Right lobe of liver (tissue), 6 donors: Measurements from ENCODE around the gene ANKRD11. TPM values are rescaled to one million over a fixed set of nuclear protein-coding genes. Genes with fewer than 3 reads are reported as not detected.
"Not testable (repeated sequence)": the region's sequence is repeated elsewhere in the genome, so short reads cannot be mapped to it uniquely, and the experiment has no call there.

Experiments
- ATAC-seq, 4 donors: fragments of 200-7000 bp; cut with Tn5 transposase; one replicate each; pipeline ENCODE4 v1.9.1; 2020; ENCODE audit warnings: mild to moderate bottlenecking in 4 of 4, moderate library complexity in 4 of 4
- DNase-seq, 3 donors: peaks; one replicate each; pipeline ENCODE4 v3.0.0-alpha.2; 2020
- H3K27ac ChIP-seq, 3 donors: fragments of 200-600 bp; one replicate each; pipeline ENCODE4 v1.8.0; 2022
- H3K27me3 ChIP-seq, 2 donors: fragments of 200-600 bp; one replicate each; pipeline ENCODE4 v1.8.0; 2022
- H3K36me3 ChIP-seq, 4 donors: fragments of 200-600 bp; sonication (generic) in 1 of 4; one replicate each; pipeline versions ENCODE4 v1.5.1 to v1.8.0; 2017 to 2022; ENCODE audit warnings: control low read depth in 1 of 4
- H3K4me1 ChIP-seq, 4 donors: fragments of 200-600 bp; sonication (generic) in 1 of 4; one replicate each; pipeline versions ENCODE4 v1.5.1 to v1.8.0; 2017 to 2022; ENCODE audit warnings: control low read depth in 1 of 4
- H3K4me3 ChIP-seq, 3 donors: fragments of 200-600 bp; one replicate each; pipeline ENCODE4 v1.8.0; 2022
- H3K9me3 ChIP-seq, 4 donors: fragments of 200-600 bp; sonication (generic) in 1 of 4; one replicate each; pipeline versions ENCODE4 v1.5.1 to v1.8.0; 2017 to 2022; ENCODE audit warnings: control low read depth in 1 of 4
- POLR2A ChIP-seq: fragments of 450-650 bp; IDR thresholded peaks from one replicate; pipeline ENCODE4 v1.6.1; 2017; ENCODE audit warnings: antibody characterized with exemption, mild to moderate bottlenecking
- WGBS: methylation state at CpG from one replicate; pipeline ENCODE4 v1.1.6; 2018; ENCODE audit warnings: low coverage, low lambda C conversion rate; ENCODE audit not compliant: insufficient coverage; ENCODE audit errors: missing lambda C conversion rate; 5-methylcytosine and 5-hydroxymethylcytosine counted together
- intact Hi-C, 2 donors: fragments of 100-400 bp; cut with DNase I; formaldehyde crosslinking; loops; one replicate each; pipeline versions ENCODE4 v1.11.2 to v1.14.1; 2022
- total RNA-seq, 6 experiments: library from RNA; depleted of rRNA in 2 of 6; stranded (reverse); fragments of >200 nt in 2 of 6; fragmentation: NEBNext Ultra II Directional in 3 of 6; extraction: Animal tissue kit (Norgen Biotek cat#: 25700) in 3 of 6; gene quantifications; one replicate each; pipeline versions ENCODE4 v1.1.0 to v1.2.4, GENCODE V29; 2016 to 2023
- TF ChIP-seq, protein P1 (sequence below), 4 donors: fragments of 200-600 bp in 3 of 4; fragments of 450-650 bp in 1 of 4; IDR thresholded peaks; one replicate each; pipeline versions ENCODE4 v1.5.1 to v1.8.0; 2016 to 2022; ENCODE audit warnings: antibody characterized with exemption in 4 of 4, mild to moderate bottlenecking in 2 of 4
- donor health status: DM: no; HTN: yes; CAD: no.
- donor health status: DM: no; HTN: no; CAD: no.
- donor health status: DM: no; HTN: no; CAD: no.
- donor health status: DM: no; HTN: yes; CAD: no.
- donor health status: DM: no; HTN: yes; CAD: no.

The ANKRD11 gene
- total RNA-seq, 6 experiments from 2014 or later, result 26.2 to 65.8 (median 41.6) TPM

DNA sequence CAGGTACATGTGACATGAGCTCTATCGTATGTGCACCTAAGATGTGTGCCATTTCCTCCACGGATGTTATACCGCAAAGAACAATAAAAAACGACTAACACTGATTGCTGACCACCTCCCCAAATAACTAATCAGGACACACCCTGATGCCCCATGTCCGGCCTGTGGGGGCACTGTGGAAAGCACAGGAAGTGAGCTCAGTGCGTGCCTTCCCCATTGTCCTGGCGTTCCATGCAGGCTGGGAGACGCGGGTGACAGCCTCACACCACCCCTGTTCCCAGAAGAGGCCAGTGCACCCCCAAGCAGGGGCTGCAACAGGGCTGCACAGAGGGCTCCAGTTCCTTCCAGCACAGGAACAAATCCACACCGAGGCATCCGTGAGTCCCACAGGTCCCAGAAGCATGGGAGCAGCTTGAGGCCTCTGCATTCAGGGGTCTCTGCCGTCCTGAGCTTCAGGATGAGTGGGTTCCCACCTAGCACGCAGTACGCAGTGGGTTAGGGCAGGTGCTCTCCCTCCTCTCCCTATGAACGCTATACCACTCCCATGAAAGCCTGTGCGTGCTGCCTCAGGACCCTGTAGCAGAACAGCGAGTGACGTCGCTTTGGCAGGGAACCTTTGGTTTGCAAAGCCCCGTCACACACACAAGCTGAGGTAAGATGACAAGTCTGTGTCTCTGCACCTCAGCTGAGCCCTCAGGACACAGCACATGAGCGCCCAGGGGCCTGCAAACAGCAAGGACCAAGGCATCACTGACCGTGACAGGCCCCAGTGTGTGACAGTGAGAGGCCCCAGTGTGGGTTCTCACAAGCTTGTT lies 155.2 kb downstream of the ANKRD11 start:
- H3K4me1 ChIP-seq, result peaks cover 0 to 36% (median 13%) of the 10 kb centered on the region in 4 donors
- TF ChIP-seq, protein P1, sequence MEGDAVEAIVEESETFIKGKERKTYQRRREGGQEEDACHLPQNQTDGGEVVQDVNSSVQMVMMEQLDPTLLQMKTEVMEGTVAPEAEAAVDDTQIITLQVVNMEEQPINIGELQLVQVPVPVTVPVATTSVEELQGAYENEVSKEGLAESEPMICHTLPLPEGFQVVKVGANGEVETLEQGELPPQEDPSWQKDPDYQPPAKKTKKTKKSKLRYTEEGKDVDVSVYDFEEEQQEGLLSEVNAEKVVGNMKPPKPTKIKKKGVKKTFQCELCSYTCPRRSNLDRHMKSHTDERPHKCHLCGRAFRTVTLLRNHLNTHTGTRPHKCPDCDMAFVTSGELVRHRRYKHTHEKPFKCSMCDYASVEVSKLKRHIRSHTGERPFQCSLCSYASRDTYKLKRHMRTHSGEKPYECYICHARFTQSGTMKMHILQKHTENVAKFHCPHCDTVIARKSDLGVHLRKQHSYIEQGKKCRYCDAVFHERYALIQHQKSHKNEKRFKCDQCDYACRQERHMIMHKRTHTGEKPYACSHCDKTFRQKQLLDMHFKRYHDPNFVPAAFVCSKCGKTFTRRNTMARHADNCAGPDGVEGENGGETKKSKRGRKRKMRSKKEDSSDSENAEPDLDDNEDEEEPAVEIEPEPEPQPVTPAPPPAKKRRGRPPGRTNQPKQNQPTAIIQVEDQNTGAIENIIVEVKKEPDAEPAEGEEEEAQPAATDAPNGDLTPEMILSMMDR (IDR thresholded peaks at IDR 0.05), result no peak
- no peak for TF ChIP-seq POLR2A
- ATAC-seq (no peak), DNase-seq (peak in 1 of 3 donors; percentile 49)
- WGBS, result 84% methylated on average over 4 of the region's 22 CpGs
- no peak overlapping the region for H3K27ac ChIP-seq
- H3K27me3 ChIP-seq, result no peaks in the 10 kb centered on the region
- H3K9me3 ChIP-seq, result no peaks in the 10 kb centered on the region
- intact Hi-C loops, result loop anchor here (10.0 kb wide), 2 partner anchors 160 to 180 kb away; partner anchors contain the start of gene ANKRD11 (in 1 of the 2)
- H3K4me3 ChIP-seq, result no peak overlapping the region
- H3K36me3 ChIP-seq, result no peaks in the 10 kb centered on the region

DNA sequence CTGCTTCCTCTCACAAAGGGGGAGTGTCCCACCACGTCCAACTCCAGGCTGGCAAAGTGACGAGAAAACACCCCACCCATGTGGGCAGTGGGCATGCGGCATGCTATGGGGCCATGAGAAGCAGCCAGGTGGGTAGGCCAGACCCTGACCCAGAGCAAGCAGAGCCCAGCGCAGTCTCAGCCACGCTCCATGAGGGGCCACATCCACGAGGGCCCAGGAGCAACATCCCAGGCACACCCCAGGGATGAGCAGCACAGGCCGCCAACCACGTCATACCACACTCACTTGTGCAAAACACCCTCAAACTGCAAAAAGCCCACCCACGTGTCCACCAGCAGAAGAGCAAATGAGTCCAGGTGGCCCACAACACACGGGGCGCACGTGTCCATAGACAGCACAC lies 155.9 kb downstream of the ANKRD11 start:
- ATAC-seq, result no peak
- H3K4me1 ChIP-seq, result peaks cover 0 to 33% (median 13%) of the 10 kb centered on the region in 4 donors

DNA sequence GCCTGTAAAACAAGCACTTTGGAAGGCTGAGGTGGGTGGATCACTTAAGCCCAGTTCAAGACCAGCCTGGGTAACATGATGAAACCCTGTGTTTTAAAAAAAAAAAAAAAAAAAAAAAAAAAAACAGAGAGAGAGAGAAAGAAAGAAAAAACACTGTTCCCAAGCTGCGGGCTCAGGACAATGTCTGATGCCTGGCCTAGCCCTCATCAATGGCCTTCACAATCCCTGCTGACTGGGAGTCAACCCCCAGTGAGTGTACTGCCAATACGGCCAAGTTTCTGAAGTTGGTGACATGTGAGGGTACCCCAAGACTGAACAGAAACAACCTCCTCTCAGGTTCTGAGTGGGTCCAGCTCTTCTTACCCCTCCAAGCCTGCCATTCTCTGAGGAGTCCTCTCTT lies 156.3 kb downstream of the ANKRD11 start:
- Histone ChIP-seq H3K4me3 (no peak overlapping the region), H3K9me3 (no peaks in the 10 kb centered on the region), H3K4me1 (peaks cover 0 to 29% (median 12%) of the 10 kb centered on the region in 4 donors), H3K36me3 (no peaks in the 10 kb centered on the region), H3K27me3 (no peaks in the 10 kb centered on the region), H3K27ac (no peak overlapping the region)
- TF ChIP-seq, protein P1 (IDR thresholded peaks at IDR 0.05), result no peak
- TF ChIP-seq POLR2A, result no peak
- DNase-seq (peak in 1 of 3 donors; percentile 7), ATAC-seq (peak in 1 of 4 donors; percentile 12)
- intact Hi-C loops, result loop anchor here (10.0 kb wide), 2 partner anchors 161 to 181 kb away; partner anchors contain the start of gene ANKRD11 (in 1 of the 2)
- WGBS, result 28% methylated on average over 2 of the region's 2 CpGs

More for the DNA sequence above, 155.9 kb downstream of the ANKRD11 start:
- Histone ChIP-seq H3K27me3 (no peaks in the 10 kb centered on the region), H3K4me3 (no peak overlapping the region), H3K9me3 (no peaks in the 10 kb centered on the region), H3K36me3 (no peaks in the 10 kb centered on the region), H3K27ac (no peak overlapping the region)
- intact Hi-C loops, result loop anchor here (10.0 kb wide), 2 partner anchors 160 to 180 kb away; partner anchors contain the start of gene ANKRD11 (in 1 of the 2)
- peak in 2 of 3 donors; percentile 18 to 49 for DNase-seq
- TF ChIP-seq, protein P1 (IDR thresholded peaks at IDR 0.05), result no peak
- no peak for TF ChIP-seq POLR2A
- WGBS, result no CpG with 5 or more reads among the region's 12 CpGs

DNA sequence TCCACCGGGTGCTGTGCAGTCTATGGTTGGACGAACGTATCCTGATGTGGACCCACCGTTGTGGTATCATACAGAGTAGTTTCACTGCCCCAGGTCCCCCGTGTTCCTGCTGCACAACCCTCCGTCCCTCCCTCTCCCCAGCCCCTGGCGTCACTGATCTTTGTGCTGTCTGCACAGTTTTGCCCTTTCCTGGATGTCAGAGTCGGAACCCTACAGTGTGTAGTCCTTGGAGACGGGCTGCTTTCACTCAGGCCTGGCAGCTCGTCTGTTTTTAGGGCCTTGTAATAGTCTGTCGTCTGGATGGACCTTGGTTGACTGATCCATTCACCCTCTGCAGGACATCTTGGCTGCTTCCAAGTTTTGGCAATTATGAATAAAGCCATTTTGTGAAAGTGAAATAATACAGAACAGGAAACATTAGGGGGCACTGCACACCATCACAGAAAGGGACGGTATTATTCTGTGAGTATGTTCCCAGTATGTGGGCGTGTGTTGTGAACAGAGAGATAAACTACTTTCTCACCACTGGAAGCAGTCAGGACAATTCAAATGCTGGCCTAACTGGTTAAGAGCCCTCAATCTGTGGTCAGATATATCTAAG lies 156.9 kb downstream of the ANKRD11 start:
- DNase-seq, result peak in 1 of 3 donors; percentile 5
- not testable (repeated sequence) for H3K27me3 ChIP-seq, H3K36me3 ChIP-seq, H3K9me3 ChIP-seq, H3K4me3 ChIP-seq, H3K27ac ChIP-seq
- intact Hi-C loops, result loop anchor here (10.0 kb wide), 2 partner anchors 161 to 181 kb away; partner anchors contain the start of gene ANKRD11 (in 1 of the 2)
- WGBS, result 25% methylated on average over 9 of the region's 13 CpGs
- TF ChIP-seq, protein P1 (IDR thresholded peaks at IDR 0.05), result peak; percentile 57 to 74 (median 57)
- peak; percentile 77 to 87 (median 83) for ATAC-seq
- H3K4me1 ChIP-seq, result peaks cover 0 to 24% (median 9%) of the 10 kb centered on the region in 4 donors
